ENCODE data around the gene CRYGC. TPM values are rescaled to one million over a fixed set of nuclear protein-coding genes. Genes with fewer than 3 reads are reported as not detected.
A peak's percentile ranks its signal among the peaks of the same experiment; 100 is the strongest.

The CRYGC gene
- total and polyA plus RNA-seq, 2 of the 13 experiments (the other 11 are each of a cell fraction or from before 2014, with no cell fraction given) = 0.20 to 0.27 TPM

DNA sequence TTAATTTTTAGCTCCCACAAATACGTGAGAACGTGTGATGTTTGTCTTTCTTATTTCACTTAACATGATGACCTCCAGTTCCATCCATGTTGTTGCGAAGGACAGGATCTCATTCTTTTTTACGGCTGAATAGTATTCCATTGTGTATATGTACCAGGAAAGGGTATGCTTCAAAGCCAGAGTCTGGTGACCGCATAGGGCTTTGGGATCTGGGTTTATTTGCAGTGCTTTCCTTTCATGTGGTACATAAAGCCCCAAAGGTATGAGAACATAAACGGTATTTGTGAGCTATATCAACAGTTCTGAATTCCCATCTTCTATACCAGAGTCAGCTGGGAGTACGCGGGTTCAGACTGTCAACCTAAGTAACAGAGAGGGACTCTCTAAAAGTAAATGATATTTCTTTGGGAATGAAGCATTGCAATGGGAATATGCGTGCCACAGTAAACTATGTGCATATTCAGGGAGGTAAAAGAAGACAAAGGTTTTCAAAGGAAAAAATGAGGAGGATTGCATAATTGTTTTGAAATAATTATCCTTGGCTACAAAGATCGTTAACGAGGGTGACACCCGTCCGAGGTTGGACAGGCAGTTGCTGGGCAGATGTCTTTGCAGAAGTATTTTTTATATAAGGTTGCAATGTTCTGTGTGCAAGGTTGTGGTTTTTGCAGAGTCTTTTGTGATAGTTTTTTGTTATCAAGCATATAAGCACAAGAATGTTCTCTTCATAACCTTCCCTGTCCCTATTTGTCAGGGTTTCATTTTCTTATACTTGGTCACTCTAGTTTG lies 29.8 kb downstream of the CRYGC start:
- H2AFZ ChIP-seq (ENCODE audit: low read length) = no peak overlapping the region
- FAIRE-seq (peak; percentile 18), DNase-seq (ENCODE audit: low spot score) (peak; percentile 75), ATAC-seq (peak; percentile 59)
- peak overlapping the region; percentile 26 for H3K4me2 ChIP-seq (ENCODE audit: low read depth, low read length)
- no peaks in the 10 kb centered on the region for H3K9me3 ChIP-seq (ENCODE audit: low read length)
- POLR2A ChIA-PET = no interaction called here
- intact Hi-C loops (cut with micrococcal nuclease; ENCODE audit: unreplicated experiment) = loop anchor here (10.0 kb wide), 1 partner anchor 255 kb away; no protein-coding TSS in a partner anchor
- no peak overlapping the region for H3K9ac ChIP-seq (ENCODE audit: insufficient read depth, low read depth, low read length)
- CTCF ChIA-PET (ENCODE audit: low intra/inter-chr PET ratio, low total read pairs) = no interaction called here
- 2% methylated on average over 13 of the region's 13 CpGs for WGBS (ENCODE audit: low lambda C conversion rate)
- H4K20me1 ChIP-seq (ENCODE audit: insufficient read depth, low read length) = no peaks in the 10 kb centered on the region
- H3K36me3 ChIP-seq (replicated peaks in 1 of 2; ENCODE audit: control insufficient read depth in 1 of 2, insufficient read depth in 2 of 2, low read length in 2 of 2) = no peaks in the 10 kb centered on the region
- no TSS peak for BruUV-seq (replicated peaks)
- peak overlapping the region in 1 of 3 experiments; percentile 13; a peak in 2 of 6 replicates for H3K4me3 ChIP-seq (replicated peaks in 1 of 3; ENCODE audit: insufficient read depth in 1 of 3, low read depth in 2 of 3, low read length in 3 of 3)
- peaks cover 12% of the 10 kb centered on the region for H3K4me1 ChIP-seq (ENCODE audit: insufficient read depth, low read length)
- H3K79me2 ChIP-seq (ENCODE audit: insufficient read depth, low read length) = no peaks in the 10 kb centered on the region
- in situ Hi-C loops (cut with HindIII; ENCODE audit: extremely low pct_ligation_motif_present, low pct_unique_long_range_greater_than_20kb) = loop anchor here (5.0 kb wide), 1 partner anchor 157 kb away; the partner anchor contains the start of gene IDH1
- peaks cover 0 to 20% of the 10 kb centered on the region in 2 experiments; a peak in 4 of 5 replicates for H3K27me3 ChIP-seq (ENCODE audit: control insufficient read depth in 1 of 2, insufficient read depth in 2 of 2, low read length in 2 of 2)
- H3K27ac ChIP-seq (ENCODE audit: extremely low read length, insufficient read depth, low read length) = no peak overlapping the region
- no peak for TF ChIP-seq SOX13 (IDR thresholded peaks at IDR 0.05)
- TF ChIP-seq SOX13 (CRISPR knock-in tag; conservative IDR thresholded peaks at IDR 0.05 in 1 of 2, IDR thresholded peaks at IDR 0.05 in 1 of 2) = peak in 1 of 2 experiments; percentile 45; a peak in 1 of 4 replicates
- peak; percentile 68; the same call in 1 of the 2 replicates for TF ChIP-seq HMG20A (CRISPR knock-in tag; IDR thresholded peaks at IDR 0.05; ENCODE audit: borderline replicate concordance)
- TF ChIP-seq, protein P1, sequence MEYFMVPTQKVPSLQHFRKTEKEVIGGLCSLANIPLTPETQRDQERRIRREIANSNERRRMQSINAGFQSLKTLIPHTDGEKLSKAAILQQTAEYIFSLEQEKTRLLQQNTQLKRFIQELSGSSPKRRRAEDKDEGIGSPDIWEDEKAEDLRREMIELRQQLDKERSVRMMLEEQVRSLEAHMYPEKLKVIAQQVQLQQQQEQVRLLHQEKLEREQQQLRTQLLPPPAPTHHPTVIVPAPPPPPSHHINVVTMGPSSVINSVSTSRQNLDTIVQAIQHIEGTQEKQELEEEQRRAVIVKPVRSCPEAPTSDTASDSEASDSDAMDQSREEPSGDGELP (IDR thresholded peaks at IDR 0.05; ENCODE audit: borderline replicate concordance, low read depth) = peak; percentile 58; the same call in 1 of the 2 replicates
- TF ChIP-seq, protein P2, sequence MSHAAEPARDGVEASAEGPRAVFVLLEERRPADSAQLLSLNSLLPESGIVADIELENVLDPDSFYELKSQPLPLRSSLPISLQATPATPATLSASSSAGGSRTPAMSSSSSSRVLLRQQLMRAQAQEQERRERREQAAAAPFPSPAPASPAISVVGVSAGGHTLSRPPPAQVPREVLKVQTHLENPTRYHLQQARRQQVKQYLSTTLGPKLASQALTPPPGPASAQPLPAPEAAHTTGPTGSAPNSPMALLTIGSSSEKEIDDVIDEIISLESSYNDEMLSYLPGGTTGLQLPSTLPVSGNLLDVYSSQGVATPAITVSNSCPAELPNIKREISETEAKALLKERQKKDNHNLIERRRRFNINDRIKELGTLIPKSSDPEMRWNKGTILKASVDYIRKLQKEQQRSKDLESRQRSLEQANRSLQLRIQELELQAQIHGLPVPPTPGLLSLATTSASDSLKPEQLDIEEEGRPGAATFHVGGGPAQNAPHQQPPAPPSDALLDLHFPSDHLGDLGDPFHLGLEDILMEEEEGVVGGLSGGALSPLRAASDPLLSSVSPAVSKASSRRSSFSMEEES (CRISPR knock-in tag; IDR thresholded peaks at IDR 0.05) = peak; percentile 14; the same call in 1 of the 2 replicates
- 0 out of 2 replicates have a peak, but pooled peaks have one; percentile 15 for TF ChIP-seq HMG20B (CRISPR knock-in tag; conservative IDR thresholded peaks at IDR 0.05)
- TF ChIP-seq TBX3 (IDR thresholded peaks at IDR 0.05; ENCODE audit: borderline replicate concordance) = peak; percentile 45; the same call in 1 of the 2 replicates
- TF ChIP-seq ZNF12 (CRISPR knock-in tag; IDR thresholded peaks at IDR 0.05) = peak; percentile 68
- TF ChIP-seq, protein P3, sequence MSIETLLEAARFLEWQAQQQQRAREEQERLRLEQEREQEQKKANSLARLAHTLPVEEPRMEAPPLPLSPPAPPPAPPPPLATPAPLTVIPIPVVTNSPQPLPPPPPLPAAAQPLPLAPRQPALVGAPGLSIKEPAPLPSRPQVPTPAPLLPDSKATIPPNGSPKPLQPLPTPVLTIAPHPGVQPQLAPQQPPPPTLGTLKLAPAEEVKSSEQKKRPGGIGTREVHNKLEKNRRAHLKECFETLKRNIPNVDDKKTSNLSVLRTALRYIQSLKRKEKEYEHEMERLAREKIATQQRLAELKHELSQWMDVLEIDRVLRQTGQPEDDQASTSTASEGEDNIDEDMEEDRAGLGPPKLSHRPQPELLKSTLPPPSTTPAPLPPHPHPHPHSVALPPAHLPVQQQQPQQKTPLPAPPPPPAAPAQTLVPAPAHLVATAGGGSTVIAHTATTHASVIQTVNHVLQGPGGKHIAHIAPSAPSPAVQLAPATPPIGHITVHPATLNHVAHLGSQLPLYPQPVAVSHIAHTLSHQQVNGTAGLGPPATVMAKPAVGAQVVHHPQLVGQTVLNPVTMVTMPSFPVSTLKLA (IDR thresholded peaks at IDR 0.05) = no peak
- peak; percentile 75 for TF ChIP-seq KDM1A (CRISPR knock-in tag; IDR thresholded peaks at IDR 0.05)
- TF ChIP-seq SAP130 (CRISPR knock-in tag; IDR thresholded peaks at IDR 0.05; ENCODE audit: low read depth) = 0 out of 2 replicates have a peak, but pooled peaks have one; percentile 28
- peak; percentile 17 for TF ChIP-seq TEAD3 (CRISPR knock-in tag; optimal IDR thresholded peaks at IDR 0.05; ENCODE audit: borderline replicate concordance)
- TF ChIP-seq, protein P4, sequence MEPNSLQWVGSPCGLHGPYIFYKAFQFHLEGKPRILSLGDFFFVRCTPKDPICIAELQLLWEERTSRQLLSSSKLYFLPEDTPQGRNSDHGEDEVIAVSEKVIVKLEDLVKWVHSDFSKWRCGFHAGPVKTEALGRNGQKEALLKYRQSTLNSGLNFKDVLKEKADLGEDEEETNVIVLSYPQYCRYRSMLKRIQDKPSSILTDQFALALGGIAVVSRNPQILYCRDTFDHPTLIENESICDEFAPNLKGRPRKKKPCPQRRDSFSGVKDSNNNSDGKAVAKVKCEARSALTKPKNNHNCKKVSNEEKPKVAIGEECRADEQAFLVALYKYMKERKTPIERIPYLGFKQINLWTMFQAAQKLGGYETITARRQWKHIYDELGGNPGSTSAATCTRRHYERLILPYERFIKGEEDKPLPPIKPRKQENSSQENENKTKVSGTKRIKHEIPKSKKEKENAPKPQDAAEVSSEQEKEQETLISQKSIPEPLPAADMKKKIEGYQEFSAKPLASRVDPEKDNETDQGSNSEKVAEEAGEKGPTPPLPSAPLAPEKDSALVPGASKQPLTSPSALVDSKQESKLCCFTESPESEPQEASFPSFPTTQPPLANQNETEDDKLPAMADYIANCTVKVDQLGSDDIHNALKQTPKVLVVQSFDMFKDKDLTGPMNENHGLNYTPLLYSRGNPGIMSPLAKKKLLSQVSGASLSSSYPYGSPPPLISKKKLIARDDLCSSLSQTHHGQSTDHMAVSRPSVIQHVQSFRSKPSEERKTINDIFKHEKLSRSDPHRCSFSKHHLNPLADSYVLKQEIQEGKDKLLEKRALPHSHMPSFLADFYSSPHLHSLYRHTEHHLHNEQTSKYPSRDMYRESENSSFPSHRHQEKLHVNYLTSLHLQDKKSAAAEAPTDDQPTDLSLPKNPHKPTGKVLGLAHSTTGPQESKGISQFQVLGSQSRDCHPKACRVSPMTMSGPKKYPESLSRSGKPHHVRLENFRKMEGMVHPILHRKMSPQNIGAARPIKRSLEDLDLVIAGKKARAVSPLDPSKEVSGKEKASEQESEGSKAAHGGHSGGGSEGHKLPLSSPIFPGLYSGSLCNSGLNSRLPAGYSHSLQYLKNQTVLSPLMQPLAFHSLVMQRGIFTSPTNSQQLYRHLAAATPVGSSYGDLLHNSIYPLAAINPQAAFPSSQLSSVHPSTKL (CRISPR knock-in tag; IDR thresholded peaks at IDR 0.05) = peak; percentile 65
- 0 out of 2 replicates have a peak, but pooled peaks have one; percentile 26 for TF ChIP-seq RARA (CRISPR knock-in tag; IDR thresholded peaks at IDR 0.05)
- no peak for TF ChIP-seq REL (CRISPR knock-in tag; conservative IDR thresholded peaks at IDR 0.05)
- 0 out of 2 replicates have a peak, but pooled peaks have one; percentile 44 for TF ChIP-seq ISL2 (CRISPR knock-in tag; IDR thresholded peaks at IDR 0.05)
- peak; percentile 79 for TF ChIP-seq TCF7 (IDR thresholded peaks at IDR 0.05; ENCODE audit: low read depth)

Data from HepG2 (cell line).